MCF 10A (cell line): Measurements from ENCODE around the gene SLC13A3. TPM values are rescaled to one million over a fixed set of nuclear protein-coding genes. Genes with fewer than 3 reads are reported as not detected.
A peak's percentile ranks its signal among the peaks of the same experiment; 100 is the strongest.

ENCODE experiments used
- BruUV-seq: library from RNA; stranded (reverse); fragments of 400-500 nt; replicated peaks from 2 replicates; lab custom pipeline; 2021; lab: Mats Ljungman, UMichigan
- CTCF ChIA-PET: fragments of 300-600 bp; sonication (Branson Sonifier 250); formaldehyde crosslinking; extraction: SDS; loops from one replicate; lab custom pipeline; 2021; ENCODE audit warnings: antibody characterized with exemption, inconsistent platforms; lab: Yijun Ruan, JAX
- POLR2A ChIA-PET: fragments of 300-600, 350-650 bp; sonication (Branson Sonifier 250); formaldehyde crosslinking; extraction: SDS; loops from one replicate; lab custom pipeline; 2020; ENCODE audit warnings: antibody characterized with exemption, inconsistent platforms; lab: Yijun Ruan, JAX
- DNase-seq: peaks from one replicate; pipeline ENCODE4 v3.0.0-alpha.2; 2018; ENCODE audit not compliant: unreplicated experiment
- H3K27ac Mint-ChIP-seq: one replicate; pipeline ENCODE4 v1.8.0; 2022; ENCODE audit warnings: mild to moderate bottlenecking, low read depth, mixed read lengths; ENCODE audit not compliant: unreplicated experiment
- H3K27me3 Mint-ChIP-seq: one replicate; pipeline ENCODE4 v1.8.0; 2022; ENCODE audit warnings: mixed read lengths; ENCODE audit not compliant: insufficient read depth, unreplicated experiment
- H3K36me3 Mint-ChIP-seq: one replicate; pipeline ENCODE4 v1.8.0; 2022; ENCODE audit warnings: mild to moderate bottlenecking, moderate library complexity, mixed read lengths; ENCODE audit not compliant: insufficient read depth, unreplicated experiment
- H3K4me1 Mint-ChIP-seq: one replicate; pipeline ENCODE4 v1.8.0; 2022; ENCODE audit warnings: mixed read lengths; ENCODE audit not compliant: insufficient read depth, unreplicated experiment
- H3K4me3 Mint-ChIP-seq: one replicate; pipeline ENCODE4 v1.8.0; 2022; ENCODE audit warnings: mild to moderate bottlenecking, moderate library complexity, mixed read lengths; ENCODE audit not compliant: unreplicated experiment
- H3K9me3 Mint-ChIP-seq: one replicate; pipeline ENCODE4 v1.8.0; 2022; ENCODE audit warnings: mixed read lengths; ENCODE audit not compliant: unreplicated experiment
- CTCF ChIP-seq: fragments of 200-600 bp; IDR thresholded peaks from one replicate; pipeline ENCODE4 v1.8.0; 2022; ENCODE audit warnings: antibody characterized with exemption, mild to moderate bottlenecking; ENCODE audit not compliant: unreplicated experiment
- intact Hi-C: fragments of 100-400 bp; cut with micrococcal nuclease; formaldehyde crosslinking; loops from 2 replicates; pipeline ENCODE4 v1.14.1; 2022
- total RNA-seq: library from RNA; stranded (reverse); gene quantifications from 2 replicates; pipeline ENCODE4 v1.2.3, GENCODE V29; 2022

Gene SLC13A3
- total RNA-seq, 1 experiment from 2014 or later: not detected

- Mint-ChIP-seq H3K4me1 (no peaks in the 10 kb centered on the region), H3K27ac (no peak overlapping the region), H3K4me3 (no peak overlapping the region), H3K9me3 (peaks cover 9% of the 10 kb centered on the region), H3K36me3 (no peaks in the 10 kb centered on the region), H3K27me3 (peaks cover 37% of the 10 kb centered on the region)
- intact Hi-C loops: no loop called here
- POLR2A ChIA-PET: no interaction called here
- CTCF ChIA-PET: no interaction called here
- peak; percentile 30 for DNase-seq
- TF ChIP-seq CTCF: no peak
- BruUV-seq: no TSS peak
Measured at GRCh38 chr20:46621492-46621891, 29.8 kb downstream of the SLC13A3 start.

GRCh38 chr20:46619445-46619844 lies 31.8 kb downstream of the SLC13A3 start:
- H3K9me3 Mint-ChIP-seq: peaks cover 8% of the 10 kb centered on the region
- H3K4me3 Mint-ChIP-seq: no peak overlapping the region
- intact Hi-C loops: no loop called here
- no peak for TF ChIP-seq CTCF
- ChIA-PET CTCF (interaction anchor here (0.6 kb wide), 1 partner anchor 917 kb away, joined by 3 read pairs; no protein-coding TSS in a partner anchor), POLR2A (no interaction called here)
- no peaks in the 10 kb centered on the region for H3K36me3 Mint-ChIP-seq
- DNase-seq: no peak
- no TSS peak for BruUV-seq
- no peak overlapping the region for H3K27ac Mint-ChIP-seq
- H3K4me1 Mint-ChIP-seq: no peaks in the 10 kb centered on the region
- H3K27me3 Mint-ChIP-seq: peaks cover 38% of the 10 kb centered on the region

- CTCF ChIA-PET: interaction anchor here (0.7 kb wide), 1 partner anchor 23 kb away, joined by 3 read pairs; no protein-coding TSS in a partner anchor
- POLR2A ChIA-PET: no interaction called here
Measured at GRCh38 chr20:46618316-46619100, 32.8 kb downstream of the SLC13A3 start.

More at GRCh38 chr20:46618316-46619100, 32.8 kb downstream of the SLC13A3 start:
- Mint-ChIP-seq H3K36me3 (no peaks in the 10 kb centered on the region), H3K27ac (no peak overlapping the region), H3K27me3 (peaks cover 35% of the 10 kb centered on the region), H3K4me1 (no peaks in the 10 kb centered on the region), H3K4me3 (no peak overlapping the region), H3K9me3 (no peaks in the 10 kb centered on the region)
- DNase-seq: no peak
- no TSS peak for BruUV-seq
- TF ChIP-seq CTCF: no peak
- intact Hi-C loops: no loop called here
